Neural progenitor cell (in vitro differentiated cells): Measurements from ENCODE around the gene F5. TPM values are rescaled to one million over a fixed set of nuclear protein-coding genes. Genes with fewer than 3 reads are reported as not detected.

Experiments used
- DNase-seq: peaks from one replicate; pipeline ENCODE4 v3.0.0-alpha.2; 2016; ENCODE audit warnings: low spot score
- H2AFZ ChIP-seq: fragments of 200-600 bp; sonication (generic); replicated peaks from 2 replicates; pipeline ENCODE4 v1.6.1; 2016; ENCODE audit warnings: antibody characterized with exemption
- H3F3A ChIP-seq: fragments of 200-600 bp; sonication (generic); 2 replicates; pipeline ENCODE4 v1.6.1; 2016; ENCODE audit warnings: antibody characterized with exemption, low read depth
- H3K27ac ChIP-seq: fragments of 200-600 bp; sonication (generic); 2 replicates; pipeline ENCODE4 v1.5.1; 2016; ENCODE audit warnings: mild to moderate bottlenecking
- H3K27me3 ChIP-seq: fragments of 200-600 bp; sonication (generic); 2 replicates; pipeline ENCODE4 v1.6.1; 2016; ENCODE audit warnings: mild to moderate bottlenecking, moderate library complexity
- H3K36me3 ChIP-seq: fragments of 200-600 bp; sonication (generic); 2 replicates; pipeline ENCODE4 v1.5.1; 2016
- H3K4me1 ChIP-seq: fragments of 200-600 bp; sonication (generic); 2 replicates; pipeline ENCODE4 v1.6.1; 2016; ENCODE audit warnings: mixed run types
- H3K4me2 ChIP-seq: fragments of 200-600 bp; sonication (generic); 2 replicates; pipeline ENCODE4 v1.6.1; 2016
- H3K4me3 ChIP-seq: fragments of 200-600 bp; sonication (generic); 2 replicates; pipeline ENCODE4 v1.5.1; 2016
- H3K79me2 ChIP-seq: fragments of 200-600 bp; sonication (generic); 2 replicates; pipeline ENCODE4 v1.6.1; 2016; ENCODE audit warnings: low read depth
- H3K9ac ChIP-seq: fragments of 200-600 bp; sonication (generic); 2 replicates; pipeline ENCODE4 v1.6.1; 2016
- H3K9me3 ChIP-seq: fragments of 200-600 bp; sonication (generic); 2 replicates; pipeline ENCODE4 v1.5.1; 2016; ENCODE audit warnings: low read depth
- H4K20me1 ChIP-seq: fragments of 200-600 bp; sonication (generic); 2 replicates; pipeline ENCODE4 v1.6.1; 2016; ENCODE audit warnings: low read depth
- H3K27ac Mint-ChIP-seq: 3 replicates; pipeline ENCODE4 v1.8.0; 2021; ENCODE audit warnings: mixed read lengths
- H3K27me3 Mint-ChIP-seq: 2 replicates; pipeline ENCODE4 v1.8.0; 2022; ENCODE audit warnings: low read depth, mild to moderate bottlenecking, inconsistent platforms, moderate library complexity, mixed read lengths; ENCODE audit not compliant: insufficient read depth
- H3K36me3 Mint-ChIP-seq: 3 replicates; pipeline ENCODE4 v1.8.0; 2021; ENCODE audit warnings: mixed read lengths
- H3K4me1 Mint-ChIP-seq: 3 replicates; pipeline ENCODE4 v1.8.0; 2021; ENCODE audit warnings: mixed read lengths
- H3K4me3 Mint-ChIP-seq: 3 replicates; pipeline ENCODE4 v1.8.0; 2021; ENCODE audit warnings: mild to moderate bottlenecking, moderate library complexity, mixed read lengths
- H3K9me3 Mint-ChIP-seq: 3 replicates; pipeline ENCODE4 v1.8.0; 2020; ENCODE audit warnings: mixed read lengths
- CTCF ChIP-seq: fragments of 200-600 bp; sonication (generic); IDR thresholded peaks from 2 replicates; pipeline ENCODE4 v1.5.1; 2017; ENCODE audit warnings: antibody characterized with exemption, mild to moderate bottlenecking
- EZH2 ChIP-seq: fragments of 200-600 bp; sonication (generic); IDR thresholded peaks from 2 replicates; pipeline ENCODE4 v1.6.1; 2017; ENCODE audit warnings: antibody characterized with exemption, mild to moderate bottlenecking, moderate library complexity
- EZH2phosphoT487 ChIP-seq: fragments of 200-600 bp; sonication (generic); IDR thresholded peaks from 2 replicates; pipeline ENCODE4 v1.6.1; 2017; ENCODE audit warnings: antibody characterized with exemption
- total RNA-seq: library from RNA; depleted of rRNA; stranded (reverse); fragments of >200 nt; gene quantifications from 2 replicates; pipeline ENCODE4 v1.2.3, GENCODE V29; 2015; ENCODE audit warnings: low replicate concordance

The F5 gene
- total RNA-seq, 1 donor from 2014 or later: not detected

GRCh38 chr1:169529068-169529642 lies 57.1 kb downstream of the F5 start:
- no peak overlapping the region for H3K27ac Mint-ChIP-seq
- no peak overlapping the region for H3K4me2 ChIP-seq
- no peaks in the 10 kb centered on the region for H3K9me3 ChIP-seq
- no peaks in the 10 kb centered on the region for H3K27me3 Mint-ChIP-seq
- H3K4me3 ChIP-seq: no peak overlapping the region
- peaks cover 11% of the 10 kb centered on the region for H3K4me1 Mint-ChIP-seq
- TF ChIP-seq CTCF (no peak), EZH2 (no peak), EZH2phosphoT487 (peak; percentile 42)
- H3K4me3 Mint-ChIP-seq: no peak overlapping the region
- DNase-seq: peak; percentile 48
- H3K9ac ChIP-seq: no peak overlapping the region
- no peaks in the 10 kb centered on the region for H3K36me3 Mint-ChIP-seq
- H2AFZ ChIP-seq: peak overlapping the region; percentile 44
- H4K20me1 ChIP-seq: no peaks in the 10 kb centered on the region
- no peaks in the 10 kb centered on the region for H3K79me2 ChIP-seq
- H3K27ac ChIP-seq: no peak overlapping the region
- no peaks in the 10 kb centered on the region for H3F3A ChIP-seq
- H3K4me1 ChIP-seq: peaks cover 10% of the 10 kb centered on the region
- H3K27me3 ChIP-seq: no peaks in the 10 kb centered on the region
- no peaks in the 10 kb centered on the region for H3K9me3 Mint-ChIP-seq
- H3K36me3 ChIP-seq: no peaks in the 10 kb centered on the region

GRCh38 chr1:169528215-169529067 lies 57.8 kb downstream of the F5 start:
- H3K9me3 ChIP-seq: no peaks in the 10 kb centered on the region
- no peaks in the 10 kb centered on the region for H3K27me3 Mint-ChIP-seq
- no peaks in the 10 kb centered on the region for H3K36me3 Mint-ChIP-seq
- no peak for DNase-seq
- no peak overlapping the region for H3K27ac ChIP-seq
- H4K20me1 ChIP-seq: no peaks in the 10 kb centered on the region
- no peak overlapping the region for H3K4me3 Mint-ChIP-seq
- H3K4me1 Mint-ChIP-seq: peaks cover 11% of the 10 kb centered on the region
- no peaks in the 10 kb centered on the region for H3F3A ChIP-seq
- H3K27ac Mint-ChIP-seq: no peak overlapping the region
- TF ChIP-seq CTCF (no peak), EZH2 (no peak), EZH2phosphoT487 (no peak)
- no peaks in the 10 kb centered on the region for H3K36me3 ChIP-seq
- H3K79me2 ChIP-seq: no peaks in the 10 kb centered on the region
- no peaks in the 10 kb centered on the region for H3K27me3 ChIP-seq
- no peak overlapping the region for H3K9ac ChIP-seq
- H3K4me1 ChIP-seq: peaks cover 10% of the 10 kb centered on the region
- no peak overlapping the region for H3K4me3 ChIP-seq
- no peaks in the 10 kb centered on the region for H3K9me3 Mint-ChIP-seq
- H2AFZ ChIP-seq: peak overlapping the region; percentile 9
- no peak overlapping the region for H3K4me2 ChIP-seq

- no peaks in the 10 kb centered on the region for H3K27me3 Mint-ChIP-seq
- Histone ChIP-seq H3K4me3 (no peak overlapping the region), H2AFZ (no peak overlapping the region), H3K9ac (no peak overlapping the region), H3K36me3 (no peaks in the 10 kb centered on the region), H4K20me1 (no peaks in the 10 kb centered on the region), H3K79me2 (no peaks in the 10 kb centered on the region), H3K9me3 (no peaks in the 10 kb centered on the region), H3K4me2 (no peak overlapping the region), H3F3A (no peaks in the 10 kb centered on the region), H3K27ac (no peak overlapping the region), H3K4me1 (peaks cover 10% of the 10 kb centered on the region), H3K27me3 (no peaks in the 10 kb centered on the region)
- H3K36me3 Mint-ChIP-seq: no peaks in the 10 kb centered on the region
- no peaks in the 10 kb centered on the region for H3K9me3 Mint-ChIP-seq
- H3K4me3 Mint-ChIP-seq: no peak overlapping the region
- TF ChIP-seq CTCF: no peak
- TF ChIP-seq EZH2phosphoT487: no peak
- TF ChIP-seq EZH2: no peak
- no peak for DNase-seq
- peaks cover 11% of the 10 kb centered on the region for H3K4me1 Mint-ChIP-seq
- no peak overlapping the region for H3K27ac Mint-ChIP-seq
These were observed 58.6 kb downstream of the F5 start for GRCh38 chr1:169527451-169528214.
